ENCODE measurements around the gene PMM2.

The PMM2 gene

DNA sequence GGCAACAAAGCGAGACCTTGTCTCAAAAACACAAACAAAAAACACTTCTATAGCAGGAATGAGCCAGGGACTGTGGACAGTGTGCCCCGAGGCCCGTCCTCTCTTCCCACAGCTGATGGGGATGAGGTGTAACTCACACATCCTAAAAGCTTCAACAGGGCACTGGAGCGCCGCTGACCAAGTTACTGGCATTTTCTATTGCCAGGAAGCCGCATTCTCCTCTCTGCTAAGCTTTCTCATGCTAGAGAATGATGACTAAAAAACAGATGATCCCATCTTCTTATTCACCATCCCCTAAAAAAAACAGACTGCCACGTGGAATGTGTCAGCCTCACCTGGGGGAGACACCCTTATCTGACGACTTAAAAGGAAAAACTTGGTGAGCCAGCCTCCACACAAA is 54.9 kb downstream of the PMM2 start:
- H3K4me3 ChIP-seq (replicated peaks in 1 of 2; ENCODE audit: low read depth in 2 of 2, low read length in 2 of 2) = no peak overlapping the region
- TF ChIP-seq, protein P1, sequence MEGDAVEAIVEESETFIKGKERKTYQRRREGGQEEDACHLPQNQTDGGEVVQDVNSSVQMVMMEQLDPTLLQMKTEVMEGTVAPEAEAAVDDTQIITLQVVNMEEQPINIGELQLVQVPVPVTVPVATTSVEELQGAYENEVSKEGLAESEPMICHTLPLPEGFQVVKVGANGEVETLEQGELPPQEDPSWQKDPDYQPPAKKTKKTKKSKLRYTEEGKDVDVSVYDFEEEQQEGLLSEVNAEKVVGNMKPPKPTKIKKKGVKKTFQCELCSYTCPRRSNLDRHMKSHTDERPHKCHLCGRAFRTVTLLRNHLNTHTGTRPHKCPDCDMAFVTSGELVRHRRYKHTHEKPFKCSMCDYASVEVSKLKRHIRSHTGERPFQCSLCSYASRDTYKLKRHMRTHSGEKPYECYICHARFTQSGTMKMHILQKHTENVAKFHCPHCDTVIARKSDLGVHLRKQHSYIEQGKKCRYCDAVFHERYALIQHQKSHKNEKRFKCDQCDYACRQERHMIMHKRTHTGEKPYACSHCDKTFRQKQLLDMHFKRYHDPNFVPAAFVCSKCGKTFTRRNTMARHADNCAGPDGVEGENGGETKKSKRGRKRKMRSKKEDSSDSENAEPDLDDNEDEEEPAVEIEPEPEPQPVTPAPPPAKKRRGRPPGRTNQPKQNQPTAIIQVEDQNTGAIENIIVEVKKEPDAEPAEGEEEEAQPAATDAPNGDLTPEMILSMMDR (IDR thresholded peaks at IDR 0.05; ENCODE audit: low read depth, low read length) = no peak
- DNase-seq (ENCODE audit: low read depth in 2 of 2) = peak in 1 of 2 donors; percentile 63

DNA sequence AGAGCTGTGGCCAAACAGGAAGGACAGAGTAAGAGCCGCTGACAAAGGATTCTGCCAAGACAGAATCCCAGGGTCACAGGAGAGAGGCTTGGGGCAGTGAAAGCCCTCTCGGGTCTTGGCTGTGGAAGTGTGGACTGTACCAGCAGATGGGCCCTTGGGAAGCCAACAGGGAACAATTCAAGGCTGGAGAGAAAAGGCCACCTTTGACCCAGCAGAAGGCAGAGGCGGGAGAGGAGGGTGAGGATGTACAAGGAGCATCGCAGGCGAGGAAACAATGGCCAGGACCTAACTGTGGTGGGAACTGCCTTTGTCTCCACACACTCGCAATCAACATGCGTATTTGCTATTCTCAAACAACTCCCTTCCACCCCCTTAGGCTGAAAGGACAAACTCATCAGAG is 55.5 kb downstream of the PMM2 start:
- H3K4me3 ChIP-seq (replicated peaks in 1 of 2; ENCODE audit: low read depth in 2 of 2, low read length in 2 of 2) = no peak overlapping the region
- TF ChIP-seq, protein P1 (IDR thresholded peaks at IDR 0.05; ENCODE audit: low read depth, low read length) = no peak
- DNase-seq (ENCODE audit: low read depth in 2 of 2) = no peak

DNA sequence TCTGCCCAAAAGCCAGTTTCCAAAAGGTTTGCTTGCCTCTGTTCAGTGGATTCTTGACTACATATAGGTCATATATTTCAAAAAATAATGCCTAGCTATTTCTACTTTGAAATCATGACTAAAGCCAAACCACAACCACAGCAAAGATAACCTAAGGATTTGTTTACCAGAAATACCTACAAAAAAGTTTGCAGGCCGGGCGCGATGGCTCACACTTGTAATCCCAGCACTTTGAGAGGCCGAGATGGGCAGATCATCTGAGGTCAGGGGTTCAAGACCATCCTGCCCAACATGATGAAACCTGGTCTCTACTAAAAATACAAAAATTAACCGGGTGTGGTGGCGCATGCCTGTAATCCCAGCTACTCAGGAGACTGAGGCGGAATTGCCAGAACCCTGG is 56.0 kb downstream of the PMM2 start:
- no peak for DNase-seq (ENCODE audit: low read depth in 2 of 2)
- no peak overlapping the region for H3K4me3 ChIP-seq (replicated peaks in 1 of 2; ENCODE audit: low read depth in 2 of 2, low read length in 2 of 2)
- TF ChIP-seq, protein P1 (IDR thresholded peaks at IDR 0.05; ENCODE audit: low read depth, low read length) = no peak

DNA sequence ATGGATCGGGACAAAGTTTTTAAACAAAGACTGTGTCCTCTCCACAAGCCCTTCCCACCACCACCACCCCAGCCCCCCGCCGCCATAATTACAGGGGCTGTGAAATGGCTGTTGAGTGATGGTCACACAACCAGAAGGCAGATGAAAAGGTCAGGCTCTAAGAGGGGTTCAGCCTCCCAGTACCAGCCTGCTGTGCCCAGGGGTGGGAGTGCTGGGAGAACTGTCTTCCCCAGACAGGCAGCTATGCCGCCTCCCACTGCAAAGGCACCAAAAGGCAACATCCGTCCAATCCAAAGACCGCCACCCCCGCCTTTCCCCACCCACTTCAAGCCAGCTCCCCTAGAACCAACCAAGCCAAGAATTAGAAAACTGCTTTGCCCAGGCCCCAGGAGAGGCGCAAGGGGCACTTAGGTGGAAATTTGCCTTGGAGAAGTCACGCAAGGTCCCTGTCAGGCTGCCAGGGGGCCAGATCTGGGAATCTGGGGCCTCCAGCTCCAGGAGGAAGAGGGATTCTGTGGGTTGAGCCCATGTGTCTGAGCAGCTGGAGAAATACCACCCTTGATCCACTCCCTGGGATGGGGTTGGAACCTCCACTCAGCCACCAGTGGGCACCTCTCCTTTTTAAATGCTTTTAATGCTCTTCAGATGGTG is 56.8 kb downstream of the PMM2 start:
- H3K4me3 ChIP-seq (replicated peaks in 1 of 2; ENCODE audit: low read depth in 2 of 2, low read length in 2 of 2) = no peak overlapping the region
- DNase-seq (ENCODE audit: low read depth in 2 of 2) = no peak
- TF ChIP-seq, protein P1 (IDR thresholded peaks at IDR 0.05; ENCODE audit: low read depth, low read length) = no peak

DNA sequence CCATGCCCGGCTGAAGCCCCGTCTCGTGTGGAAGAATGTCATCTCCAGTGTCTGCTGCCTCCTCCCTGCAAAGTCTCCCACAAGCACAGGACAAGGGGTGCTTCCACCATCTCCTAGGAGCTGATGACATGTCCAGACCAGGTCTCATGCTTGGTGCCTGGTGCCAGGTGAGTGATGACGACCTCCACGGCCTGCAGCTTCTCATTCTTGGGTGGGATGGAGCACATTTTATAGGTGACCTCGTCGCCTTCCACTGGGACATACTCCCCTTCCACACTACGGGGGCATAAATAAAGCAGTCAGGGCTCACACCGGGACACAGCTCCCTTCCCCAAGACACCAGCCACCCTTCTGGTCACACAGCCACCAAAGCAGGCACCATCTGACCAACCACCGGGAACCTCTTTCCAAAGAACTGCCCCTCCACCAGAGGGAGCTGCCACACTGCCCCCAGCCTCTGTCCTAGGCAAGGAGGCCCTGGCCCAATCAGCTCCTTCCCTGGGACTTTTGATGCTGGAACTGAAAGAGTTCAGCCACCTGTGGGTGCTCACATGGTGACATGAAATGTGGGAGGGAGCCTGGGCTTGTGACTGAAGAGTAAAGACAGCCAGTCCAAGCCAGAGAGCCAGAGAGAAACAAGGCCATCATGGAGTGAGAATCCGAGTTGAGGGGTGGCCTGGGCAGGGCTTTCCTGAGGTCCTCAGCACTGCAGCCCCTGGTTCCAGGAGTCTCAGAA is 57.6 kb downstream of the PMM2 start:
- H3K4me3 ChIP-seq (replicated peaks in 1 of 2; ENCODE audit: low read depth in 2 of 2, low read length in 2 of 2) = no peak overlapping the region
- TF ChIP-seq, protein P1 (IDR thresholded peaks at IDR 0.05; ENCODE audit: low read depth, low read length) = peak; percentile 32
- no peak for DNase-seq (ENCODE audit: low read depth in 2 of 2)

- no peak for DNase-seq (ENCODE audit: low read depth in 2 of 2)
- no peak overlapping the region for H3K4me3 ChIP-seq (replicated peaks in 1 of 2; ENCODE audit: low read depth in 2 of 2, low read length in 2 of 2)
- TF ChIP-seq, protein P1 (IDR thresholded peaks at IDR 0.05; ENCODE audit: low read depth, low read length) = no peak
Observed at GRCh38 chr16:8855972-8856371, 58.3 kb downstream of the PMM2 start.

All from cardiac fibroblast (primary cell).